RWPE1 (cell line): Measurements from ENCODE around the gene DDAH2.

Experiments
- CTCF ChIA-PET: fragments of 350-600 bp; sonication (Branson Sonifier 250); formaldehyde crosslinking; extraction: SDS; loops from one replicate; lab custom pipeline; 2021; lab: Yijun Ruan, JAX
- POLR2A ChIA-PET: fragments of 400-600 bp; formaldehyde crosslinking; extraction: SDS; loops from one replicate; lab custom pipeline; 2020; ENCODE audit warnings: antibody characterized with exemption; ENCODE audit not compliant: low non-redundant PET; lab: Yijun Ruan, JAX
- DNase-seq: peaks from one replicate; pipeline ENCODE4 v3.0.0; 2012; ENCODE audit warnings: low spot score
- H3K27ac ChIP-seq: fragments of 450-650 bp; 2 replicates; pipeline ENCODE4 v1.5.1; 2017
- CTCF ChIP-seq: fragments of 450-650 bp; conservative IDR thresholded peaks from 2 replicates; pipeline ENCODE4 v1.5.1; 2017; ENCODE audit warnings: low read depth, mild to moderate bottlenecking

Gene DDAH2

GRCh38 chr6:31750411-31751022, 21.4 kb upstream of the DDAH2 start:
- DNase-seq, result no peak
- no peak overlapping the region for H3K27ac ChIP-seq
- POLR2A ChIA-PET, result no interaction called here
- no peak for TF ChIP-seq CTCF
- CTCF ChIA-PET, result interaction anchor here (1.1 kb wide), 1 partner anchor 58 kb away, joined by 3 read pairs; no protein-coding TSS in a partner anchor

- peak overlapping the region; percentile 11; the same call in 1 of the 2 replicates for H3K27ac ChIP-seq
- ChIA-PET CTCF (interaction anchor here (1.1 kb wide), 1 partner anchor 57 kb away, joined by 3 read pairs; no protein-coding TSS in a partner anchor), POLR2A (no interaction called here)
- TF ChIP-seq CTCF, result no peak
- DNase-seq, result no peak
Observed at GRCh38 chr6:31749301-31750036, 20.4 kb upstream of the DDAH2 start.

- POLR2A ChIA-PET, result no interaction called here
- no peak for TF ChIP-seq CTCF
- CTCF ChIA-PET, result interaction anchor here (1.1 kb wide), 1 partner anchor 9 kb away, joined by 4 read pairs; no protein-coding TSS in a partner anchor
- H3K27ac ChIP-seq, result peak overlapping the region; percentile 20; the same call in 1 of the 2 replicates
- DNase-seq, result no peak
Observed at GRCh38 chr6:31744422-31744821, 15.3 kb upstream of the DDAH2 start.

GRCh38 chr6:31742894-31743293, 13.8 kb upstream of the DDAH2 start:
- POLR2A ChIA-PET, result no interaction called here
- CTCF ChIA-PET, result interaction anchor here (0.7 kb wide), 1 partner anchor 19 kb away, joined by 4 read pairs; the partner anchor contains the start of gene MPIG6B
- DNase-seq, result no peak
- no peak overlapping the region for H3K27ac ChIP-seq
- no peak for TF ChIP-seq CTCF

- ChIA-PET CTCF (interaction anchor here (0.6 to 0.7 kb wide), 2 partner anchors 22 to 70 kb away, joined by 3 to 4 read pairs; no protein-coding TSS in a partner anchor), POLR2A (no interaction called here)
- DNase-seq, result no peak
- H3K27ac ChIP-seq, result no peak overlapping the region
- TF ChIP-seq CTCF, result no peak
Observed at GRCh38 chr6:31741815-31742214, 12.7 kb upstream of the DDAH2 start.

GRCh38 chr6:31740397-31741223, 11.5 kb upstream of the DDAH2 start:
- H3K27ac ChIP-seq, result peak overlapping the region; percentile 96
- ChIA-PET CTCF (interaction anchor here (0.6 to 1.7 kb wide), 2 partner anchors 29 to 46 kb away, joined by 3 to 5 read pairs; no protein-coding TSS in a partner anchor), POLR2A (no interaction called here)
- DNase-seq, result peak; percentile 31
- no peak for TF ChIP-seq CTCF
